Measurements from ENCODE around the gene SPTBN1.

The SPTBN1 gene

DNA sequence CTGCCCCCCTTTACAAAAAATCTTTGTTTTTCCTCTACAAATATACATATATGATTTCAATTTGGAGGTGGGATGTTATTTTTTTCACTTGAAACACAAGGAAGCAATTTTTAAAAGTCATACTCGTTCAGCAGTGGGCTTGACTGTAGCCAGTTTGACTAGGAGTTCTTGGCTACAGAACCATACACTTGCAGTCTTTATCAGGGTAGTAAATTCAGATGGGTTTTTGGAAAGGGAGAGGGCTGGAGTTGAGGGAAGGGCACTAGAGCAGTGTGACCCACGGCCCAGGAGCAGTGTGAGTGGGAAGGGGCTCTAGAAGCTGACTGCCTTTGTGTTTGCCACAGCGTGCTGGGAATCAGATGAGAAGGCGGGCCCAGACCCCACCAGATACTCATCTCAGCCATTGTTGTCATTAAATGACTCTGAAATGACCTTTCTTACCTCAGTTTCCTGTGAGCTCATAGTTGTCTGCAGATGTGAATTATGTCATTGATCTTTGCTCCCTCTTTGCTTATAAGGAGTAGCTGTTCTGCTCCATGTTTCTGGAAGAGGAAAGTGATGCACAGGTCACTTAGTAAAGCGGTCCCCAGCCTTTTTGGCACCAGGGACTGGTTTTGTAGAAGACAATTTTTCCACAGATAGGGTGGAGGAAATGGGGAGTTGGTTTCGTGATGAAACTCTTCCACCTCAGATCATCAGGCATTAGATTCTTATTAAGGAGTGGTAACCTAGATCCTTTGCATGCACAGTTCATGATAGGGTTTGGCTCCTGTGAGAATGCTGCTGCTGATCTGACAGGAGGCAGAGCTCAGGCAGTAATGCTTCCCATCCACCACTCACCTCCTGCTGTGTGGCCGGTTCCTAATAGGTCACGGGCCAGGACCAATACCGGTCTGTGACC, 116.8 kb downstream of the SPTBN1 start:
- DNase-seq = no peak

DNA sequence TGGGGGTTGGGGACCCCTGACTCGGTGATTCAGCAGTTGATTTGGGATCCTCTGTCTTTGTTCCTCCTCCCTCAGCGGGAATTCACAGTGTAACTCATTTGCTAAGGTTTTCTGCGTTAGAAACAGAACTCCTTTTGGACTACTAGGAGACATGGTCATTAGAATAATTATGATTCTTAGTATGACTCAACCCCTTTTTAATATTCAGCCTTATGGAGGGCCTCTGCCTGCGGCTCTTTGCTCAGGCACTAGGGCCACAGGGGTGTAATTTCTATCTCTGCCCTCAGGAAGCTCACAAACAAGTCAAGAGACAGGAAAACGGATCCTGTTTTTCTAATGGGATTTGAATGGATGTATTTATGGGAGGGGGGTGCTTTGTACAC, 117.4 kb downstream of the SPTBN1 start:
- no peak for DNase-seq

DNA sequence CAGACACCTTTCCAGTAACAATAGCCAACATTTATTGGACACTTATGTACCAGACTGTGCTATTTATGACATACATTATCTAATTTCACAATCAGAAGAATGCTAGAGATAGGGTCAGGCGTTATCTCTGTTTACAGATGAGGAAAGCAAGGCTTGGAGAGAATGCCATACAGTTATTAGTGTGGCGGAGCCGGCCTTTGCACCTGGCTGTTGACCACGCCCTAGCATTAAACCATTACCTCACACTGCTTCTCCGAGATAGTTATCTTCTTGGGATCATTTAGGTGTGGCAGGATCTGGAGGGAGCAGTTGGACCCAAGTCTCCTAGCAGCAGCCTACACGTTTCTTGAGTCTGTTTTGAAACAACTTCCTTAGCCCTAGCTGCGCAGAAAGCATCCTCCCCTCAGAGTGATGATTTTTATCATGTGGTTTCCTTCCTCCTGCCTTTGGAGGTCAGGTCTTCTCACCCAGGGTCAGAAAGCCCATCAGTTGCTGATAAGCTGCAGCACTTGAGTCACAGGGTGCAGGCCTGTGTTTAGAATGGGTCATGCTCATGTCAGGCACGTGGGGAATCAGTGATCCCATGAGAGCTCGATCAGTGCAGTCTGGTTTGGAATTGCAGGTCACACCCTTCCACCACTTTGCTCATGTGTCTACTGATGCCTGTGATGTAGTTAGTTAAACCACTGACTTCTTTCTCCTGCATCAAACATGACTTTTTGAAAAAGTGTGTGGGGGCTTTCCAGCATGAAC, 118.2 kb downstream of the SPTBN1 start:
- no peak for DNase-seq

DNA sequence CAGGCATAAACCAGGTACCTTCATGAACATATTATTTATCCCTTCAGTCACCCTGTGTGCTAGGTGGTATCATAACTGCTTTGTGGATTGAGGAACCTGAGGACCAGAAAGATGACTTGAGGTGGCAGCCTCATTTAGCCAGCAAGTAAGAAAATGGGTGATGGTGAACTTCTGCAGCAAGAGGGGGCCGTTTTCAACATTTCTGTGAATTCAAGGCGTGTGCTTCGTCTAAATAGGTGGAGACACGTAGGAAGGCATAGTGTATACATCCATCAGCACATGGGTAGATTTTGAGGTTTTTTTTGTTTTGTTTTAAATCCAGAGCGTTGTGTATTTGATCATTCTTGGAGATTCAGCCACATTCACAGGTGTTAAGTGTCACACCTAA, 118.7 kb downstream of the SPTBN1 start:
- no peak for DNase-seq

DNA sequence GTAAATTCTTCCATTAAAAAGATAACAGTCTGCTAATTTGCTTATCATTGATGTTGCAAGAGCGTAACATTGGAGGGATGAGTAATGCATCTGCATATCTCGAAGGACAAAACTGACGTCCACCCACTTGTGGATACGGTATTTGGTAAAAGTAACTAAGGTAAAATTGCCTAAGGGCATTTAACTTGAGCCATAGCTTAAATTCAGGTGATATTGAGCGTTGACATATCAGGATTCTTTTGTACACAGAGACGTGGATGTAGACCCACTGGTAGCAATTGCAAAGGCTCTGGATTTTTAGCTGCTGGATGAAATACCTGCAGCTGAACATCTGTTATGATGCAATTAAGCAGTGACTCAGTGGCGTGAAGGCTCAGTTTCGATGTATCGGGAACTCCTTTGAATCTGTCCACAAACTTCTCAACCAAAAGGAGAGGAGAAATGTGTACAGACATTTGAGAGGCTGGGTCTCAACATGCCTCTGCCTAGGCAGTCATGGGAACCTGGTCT, 119.3 kb downstream of the SPTBN1 start:
- no peak for DNase-seq

DNA sequence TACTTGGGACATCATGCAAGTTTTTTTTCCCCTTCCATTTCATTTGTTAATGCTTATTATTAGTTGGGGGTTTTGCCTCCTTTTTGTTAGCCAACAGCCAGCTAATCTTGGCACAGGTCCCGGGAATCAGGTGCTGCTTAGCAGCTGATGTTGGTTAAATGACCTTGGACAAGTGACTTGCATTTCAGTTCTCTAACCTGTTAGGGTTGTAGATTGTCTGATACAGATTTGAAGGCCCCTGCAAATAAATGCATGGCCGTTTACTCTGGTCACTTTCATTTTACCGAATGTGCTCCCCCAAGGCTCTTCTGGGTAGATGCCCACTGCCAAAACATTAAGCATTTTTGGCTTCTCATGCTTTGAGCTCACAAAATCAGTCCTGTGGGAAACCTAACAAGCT, 120.9 kb downstream of the SPTBN1 start:
- DNase-seq = peak in 12 of 56 donors; percentile 7 to 47 (median 20)

DNA sequence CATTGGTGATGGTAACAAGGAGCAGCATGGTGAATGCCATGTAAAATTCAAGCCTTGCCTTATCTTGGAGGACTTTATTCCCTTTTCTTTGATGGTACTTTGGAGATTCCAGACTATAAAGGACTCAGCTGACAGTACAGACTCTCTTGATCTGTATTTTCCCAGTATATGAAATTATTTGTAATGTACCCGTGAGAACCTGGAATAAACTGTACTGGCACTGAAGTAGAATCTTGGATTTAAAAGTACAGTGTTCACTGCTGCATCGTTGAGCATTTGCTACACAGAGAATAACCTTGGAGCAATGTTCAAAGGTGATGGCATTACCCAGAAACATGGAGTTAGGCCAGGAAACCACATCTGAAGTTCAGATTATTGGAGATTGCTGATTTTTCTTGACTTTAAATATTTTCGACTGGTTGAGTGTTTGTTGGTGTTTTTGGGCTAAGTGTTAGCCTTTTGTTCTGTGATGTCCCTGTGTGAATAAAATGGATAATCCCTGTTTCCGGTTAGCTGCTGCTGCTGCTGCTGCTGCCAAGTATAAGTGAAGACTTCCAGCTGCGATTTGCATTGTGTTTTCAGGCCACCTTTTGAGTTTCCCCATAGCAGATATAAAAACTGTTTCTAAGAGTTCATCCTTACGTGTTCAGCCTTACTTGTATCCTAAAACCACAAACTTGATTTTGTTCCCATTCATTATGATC, 122.0 kb downstream of the SPTBN1 start:
- no peak for DNase-seq

DNA sequence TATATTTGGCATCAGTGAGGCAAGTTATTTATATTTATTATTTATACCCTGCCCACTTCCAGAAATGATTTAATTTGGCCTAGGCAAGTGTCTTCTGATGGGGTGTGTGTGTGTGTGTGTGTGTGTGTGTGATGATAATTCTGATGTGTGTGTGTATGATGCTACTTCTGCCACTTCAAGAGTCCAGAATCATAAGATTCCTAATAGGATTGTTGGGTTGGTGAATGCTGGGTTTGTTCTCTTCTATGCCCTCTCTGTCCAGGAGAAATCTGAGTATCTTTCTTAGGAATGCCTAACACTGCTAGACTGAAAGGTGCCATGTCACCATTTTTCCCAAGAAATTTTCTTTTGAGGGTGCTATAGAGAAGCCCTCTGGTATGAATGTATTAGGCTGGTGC, 122.5 kb downstream of the SPTBN1 start:
- no peak for DNase-seq

DNA sequence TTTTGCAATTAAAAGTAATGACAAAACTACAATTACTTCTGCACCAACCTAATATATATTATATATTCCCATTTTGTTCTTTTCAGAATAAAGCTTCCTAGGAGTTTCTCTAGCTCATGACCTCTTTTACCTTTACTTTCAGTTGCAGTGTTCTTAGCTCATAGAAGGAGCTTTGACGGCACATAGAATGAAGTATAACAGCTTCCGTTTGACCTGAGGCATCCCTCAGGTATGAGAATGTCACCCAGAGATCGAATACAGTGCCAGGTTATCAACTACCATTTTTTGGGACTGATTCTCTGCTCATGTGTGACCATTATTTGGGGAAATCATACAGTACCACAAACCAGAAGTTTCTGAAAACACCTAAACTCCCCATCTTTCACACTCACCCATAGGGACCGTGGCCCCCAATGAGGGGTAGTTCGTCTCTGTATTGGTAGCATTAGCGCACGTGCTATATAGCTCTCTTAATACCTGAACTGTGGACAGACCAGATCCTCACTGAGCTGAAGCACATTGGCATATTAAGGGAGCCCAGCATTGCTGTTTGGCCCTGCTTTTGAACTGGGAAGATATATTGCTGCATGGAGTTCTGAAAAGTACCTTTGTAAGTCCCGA, 123.0 kb downstream of the SPTBN1 start:
- DNase-seq = no peak

DNA sequence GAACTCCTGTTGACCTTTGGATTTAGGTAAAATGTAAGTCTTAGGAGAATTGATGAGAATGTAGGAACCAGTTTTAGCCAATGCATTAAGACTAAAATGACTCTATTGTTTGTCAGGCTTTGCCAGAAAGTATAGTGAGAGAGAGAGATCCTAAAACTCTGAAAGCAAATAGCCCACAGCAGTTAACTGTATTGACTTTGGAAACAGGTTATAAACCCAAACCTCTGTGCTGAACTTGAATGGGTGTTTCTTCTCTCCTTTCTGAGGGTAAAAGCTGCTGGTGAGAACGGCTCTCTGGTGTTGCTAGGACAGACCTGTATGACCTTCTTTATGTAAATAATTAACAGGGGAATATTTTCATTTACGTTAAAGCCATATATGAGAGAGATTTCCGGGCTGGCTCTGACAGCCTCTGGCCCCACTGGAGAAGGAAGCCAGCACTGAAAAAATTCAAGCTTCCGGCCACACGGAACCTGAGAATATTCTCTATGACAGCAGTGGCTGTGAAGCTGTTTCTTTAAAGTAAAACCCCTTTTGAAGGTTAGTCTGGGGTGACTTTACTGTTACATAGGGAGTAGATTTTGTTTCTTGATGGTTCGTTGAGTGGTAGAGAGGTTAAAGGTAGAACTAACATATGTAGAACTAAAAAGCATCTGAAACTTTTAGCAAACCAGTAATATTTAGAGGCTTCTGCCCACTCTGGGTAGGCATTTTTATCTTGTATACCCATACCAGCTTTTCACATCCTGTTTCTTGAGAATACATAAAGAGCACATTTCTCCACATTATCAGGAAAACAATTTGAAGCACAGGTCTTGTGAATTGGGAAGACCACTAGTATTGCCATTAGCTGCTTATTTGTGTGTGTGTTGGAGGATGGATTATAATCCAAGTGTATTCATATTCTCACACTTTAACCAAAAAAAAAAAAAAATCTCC, 123.8 kb downstream of the SPTBN1 start:
- no peak for DNase-seq

DNA sequence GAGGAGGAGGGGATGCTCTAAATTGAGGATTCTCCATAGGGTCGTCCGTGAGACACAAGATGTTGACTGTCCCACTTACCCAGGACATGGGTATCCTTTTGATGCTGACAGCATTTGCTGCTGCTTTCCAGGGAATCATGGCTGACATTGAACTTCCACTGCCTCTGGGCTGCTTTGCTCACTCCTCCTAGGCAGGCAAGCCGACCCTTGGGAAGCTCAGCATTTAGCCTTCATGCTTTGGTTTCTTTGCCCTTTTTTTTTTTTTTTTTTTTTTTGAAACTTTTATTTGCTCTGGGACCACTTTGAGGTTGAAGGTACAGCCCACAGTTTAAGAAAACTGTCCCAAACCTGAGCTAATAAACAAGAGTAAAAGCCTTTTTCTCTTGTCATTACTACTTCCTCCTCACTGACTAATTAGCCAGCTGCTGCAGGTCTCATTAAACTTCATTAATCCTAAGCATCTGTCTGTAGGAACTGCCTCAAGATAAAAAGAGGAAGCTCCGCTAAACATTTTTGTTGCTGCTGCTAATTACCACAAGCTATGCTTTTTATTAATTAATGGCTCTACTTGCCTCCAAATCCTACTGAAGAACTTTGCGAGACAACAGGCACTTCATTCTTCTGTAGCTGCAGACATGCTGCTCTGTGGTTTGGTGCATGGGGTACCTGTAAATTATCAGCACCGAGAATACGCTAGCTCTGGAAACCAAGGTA, 125.4 kb downstream of the SPTBN1 start:
- DNase-seq = no peak

DNA sequence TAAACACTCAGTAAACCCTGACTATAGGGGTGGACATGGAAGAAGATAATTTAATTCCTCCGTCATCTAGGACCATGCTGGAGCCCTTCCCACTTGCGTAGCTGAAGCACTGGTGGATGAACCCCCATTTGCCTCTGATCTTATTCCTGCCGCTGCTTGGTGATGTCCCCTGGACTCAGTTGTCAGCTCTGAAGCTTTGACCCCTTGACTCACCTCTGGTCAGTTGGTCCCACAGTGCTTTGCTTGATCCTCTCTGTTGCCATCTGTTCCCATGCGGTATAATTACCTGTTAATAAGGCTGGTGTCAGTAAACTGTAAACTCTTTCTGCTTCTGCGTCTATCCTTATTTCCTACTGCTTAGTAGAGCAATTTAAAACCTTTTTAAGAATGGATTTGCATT, 126.9 kb downstream of the SPTBN1 start:
- no peak for DNase-seq

DNA sequence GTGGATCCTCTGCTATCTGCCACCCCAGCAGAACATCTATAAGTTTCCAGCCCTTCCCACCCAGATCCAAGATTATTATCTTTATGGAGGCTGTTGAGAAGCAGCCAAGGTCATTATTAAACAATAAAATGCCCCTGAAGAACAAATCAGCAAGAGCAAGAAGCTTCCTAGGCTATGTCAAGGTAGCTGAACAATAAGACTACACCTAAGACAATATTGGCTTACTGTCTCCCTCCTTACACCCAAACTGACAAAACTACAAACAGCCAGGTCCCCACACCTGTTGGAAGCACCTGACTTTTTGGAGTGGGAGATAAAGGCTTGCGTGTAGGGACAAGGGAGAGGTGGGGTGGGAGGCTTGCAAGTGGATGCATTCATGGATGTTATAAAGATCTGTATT, 128.5 kb downstream of the SPTBN1 start:
- DNase-seq = no peak

DNA sequence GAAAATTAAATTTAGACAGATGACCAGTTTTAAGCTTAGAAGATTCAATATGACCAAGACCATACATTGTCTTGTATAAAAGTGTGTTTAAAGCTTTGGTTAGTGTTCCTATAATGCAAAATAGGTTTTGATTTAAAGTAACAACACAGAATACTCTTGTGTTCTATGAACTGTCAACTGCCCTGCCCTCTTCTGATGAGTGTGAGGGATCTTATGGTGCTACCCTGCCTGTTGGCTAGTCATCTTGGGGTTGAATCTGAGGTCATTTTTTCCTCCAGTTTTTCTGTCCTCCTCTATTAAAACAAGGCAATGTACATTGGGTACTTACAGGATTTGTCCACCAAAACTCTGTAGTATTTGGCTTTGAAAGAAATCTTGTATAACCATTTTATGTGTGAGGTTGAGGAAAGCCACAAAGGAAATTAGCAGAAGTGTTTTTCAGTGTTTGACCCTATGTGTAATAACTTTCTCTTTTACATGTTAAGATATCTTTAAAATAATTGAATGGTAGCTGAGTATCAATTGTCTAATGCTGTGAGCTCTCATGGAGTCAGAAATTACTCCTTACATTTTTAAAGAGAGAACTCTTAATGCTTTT, 129.1 kb downstream of the SPTBN1 start:
- DNase-seq = no peak

DNA sequence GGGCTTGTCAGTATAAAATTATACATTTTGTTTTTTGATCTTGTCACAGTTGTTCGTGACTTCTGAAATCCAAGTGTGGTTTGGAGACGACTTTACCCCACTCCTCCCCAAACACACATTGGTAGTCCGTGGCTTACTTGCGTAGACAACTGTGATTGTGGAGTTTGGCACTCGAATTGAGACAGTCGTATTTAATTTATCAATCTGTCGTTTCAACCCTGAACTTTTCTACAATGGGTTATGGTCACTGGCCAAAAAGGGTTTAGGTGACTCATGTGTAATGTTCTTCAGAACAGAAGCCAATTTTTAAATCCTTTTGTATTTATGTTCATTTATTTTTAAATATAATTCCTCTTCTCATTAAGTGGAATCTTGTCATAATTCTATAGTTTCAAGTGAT, 129.9 kb downstream of the SPTBN1 start:
- DNase-seq = no peak

DNA sequence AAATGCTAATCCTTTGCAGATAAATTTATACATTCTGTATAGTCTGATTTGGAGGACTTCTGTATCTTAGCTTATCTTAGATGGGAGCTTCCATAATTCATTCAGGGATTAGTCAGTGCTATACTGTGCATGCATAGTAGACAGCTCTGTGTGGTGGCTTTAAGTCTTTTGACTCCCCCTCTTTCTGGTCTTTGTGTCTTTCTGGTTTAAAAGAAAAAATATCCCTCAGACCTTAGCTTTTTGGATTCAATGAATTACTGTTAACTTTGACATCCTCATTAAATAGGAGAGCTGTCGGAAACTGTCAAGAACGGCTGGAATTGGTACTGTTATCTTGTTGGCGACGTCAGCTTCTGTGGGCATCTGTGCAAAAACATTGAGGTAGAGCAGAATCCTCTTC, 130.4 kb downstream of the SPTBN1 start:
- no peak for DNase-seq

DNA sequence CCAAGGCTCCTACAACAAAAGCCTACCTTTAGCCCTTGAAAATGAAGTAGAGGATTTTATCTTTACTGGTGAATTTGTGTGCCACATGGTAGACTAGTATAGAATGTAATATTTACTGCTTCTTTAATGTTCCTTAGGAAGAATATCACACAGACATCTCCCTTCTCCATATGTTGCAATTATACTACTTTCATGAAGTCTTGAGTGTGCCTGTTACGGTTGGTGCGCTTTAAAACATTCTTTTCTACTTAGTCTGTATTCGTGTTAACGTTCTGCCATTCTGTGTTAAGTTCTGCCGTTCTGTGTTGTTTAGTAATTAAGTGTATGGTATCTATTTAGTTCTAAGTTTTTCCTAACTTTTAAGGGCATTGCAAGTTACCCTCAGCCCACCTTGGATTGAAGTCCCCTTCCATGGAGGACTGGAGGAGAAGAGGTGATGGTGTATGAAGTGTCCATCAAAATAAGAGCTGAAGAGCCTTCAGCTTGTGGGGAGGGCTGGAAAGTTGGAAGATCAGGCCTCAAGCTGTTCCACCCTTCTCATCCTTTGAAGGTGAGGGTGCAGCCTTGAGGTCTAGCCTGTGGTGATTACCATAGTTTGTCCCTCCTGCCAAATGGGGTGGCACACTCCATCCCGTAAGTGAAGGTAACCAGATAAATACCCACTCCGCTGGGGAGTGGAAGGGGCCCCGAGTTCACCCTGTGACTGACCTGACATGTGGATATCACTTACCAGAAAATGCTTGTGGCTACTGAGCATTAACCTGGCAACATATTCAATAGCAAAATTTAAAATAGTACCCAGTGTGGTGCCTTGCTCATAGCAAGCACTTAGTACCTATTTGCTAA, 131.3 kb downstream of the SPTBN1 start:
- DNase-seq = no peak

DNA sequence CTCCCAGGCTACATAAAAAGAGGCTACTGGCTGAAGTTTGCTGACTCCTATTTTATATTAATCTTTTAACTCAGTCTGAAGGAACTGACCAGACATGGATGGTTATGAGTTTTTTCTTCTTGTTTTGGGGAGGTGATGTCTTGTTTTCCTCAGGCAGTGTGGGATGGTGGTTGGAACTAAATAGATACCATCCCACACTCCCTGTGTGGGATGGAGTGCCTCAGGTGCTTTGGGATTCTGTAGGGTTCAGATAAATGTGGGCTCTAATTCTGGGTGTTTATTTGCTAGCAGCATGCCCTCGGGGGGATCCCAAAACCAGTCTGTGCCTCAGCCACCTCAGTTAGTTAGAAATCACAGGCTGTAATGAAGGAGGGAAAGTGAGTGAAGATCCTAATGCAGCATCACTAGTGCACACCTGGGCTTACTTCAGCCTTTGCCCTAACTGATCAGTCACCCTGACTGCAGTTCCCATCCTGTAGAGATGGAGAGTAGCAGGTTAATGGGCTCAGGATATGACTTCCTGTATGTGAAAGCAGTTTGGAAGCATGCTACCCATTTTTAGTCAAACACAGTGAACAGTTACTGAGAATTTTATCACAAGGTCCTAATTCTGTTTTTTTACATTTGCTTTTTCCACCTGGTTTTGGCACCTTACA, 132.2 kb downstream of the SPTBN1 start:
- no peak for DNase-seq

Measured in amygdala (tissue), 56 donors.